Esophagus muscularis mucosa (tissue), 3 donors: ENCODE data around the gene HELZ.

ENCODE experiments used
- CTCF ChIP-seq, 3 experiments: fragments of 200-600 bp in 2 of 3; fragments of 450-650 bp in 1 of 3; sonication (generic) in 2 of 3; IDR thresholded peaks; one replicate each; pipeline ENCODE4 v1.5.1; 2017 to 2019; ENCODE audit warnings: antibody characterized with exemption in 3 of 3, mild to moderate bottlenecking in 2 of 3, moderate library complexity in 1 of 3
- POLR2AphosphoS5 ChIP-seq, 2 donors: sonication (generic); formaldehyde crosslinking; IDR thresholded peaks; one replicate each; pipeline ENCODE4 v1.6.1; 2017; ENCODE audit warnings: antibody characterized with exemption in 2 of 2

GRCh38 chr17:67047382-67047781 is 197.6 kb downstream of the HELZ start:
- TF ChIP-seq CTCF (IDR thresholded peaks at IDR 0.05) (no peak), POLR2AphosphoS5 (IDR thresholded peaks at IDR 0.05) (no peak)
